SK-N-SH (cell line): ENCODE data around the gene KRT2. TPM values are rescaled to one million over a fixed set of nuclear protein-coding genes. Genes with fewer than 3 reads are reported as not detected.

ENCODE experiments used
- CTCF ChIA-PET: fragments of 300-600, 350-600 bp; formaldehyde crosslinking; extraction: SDS; loops from one replicate; lab custom pipeline; 2021; lab: Yijun Ruan, JAX
- POLR2A ChIA-PET: fragments of 350-600 bp; sonication (Branson Sonifier 250); formaldehyde crosslinking; extraction: SDS; loops from one replicate; lab custom pipeline; 2020; ENCODE audit warnings: antibody characterized with exemption, inconsistent platforms; lab: Yijun Ruan, JAX
- DNase-seq: peaks from one replicate; pipeline ENCODE4 v3.0.0; 2012
- H2AFZ ChIP-seq: fragments of 200-600 bp; sonication (generic); 2 replicates; pipeline ENCODE4 v1.8.1; 2016; ENCODE audit warnings: antibody characterized with exemption, mild to moderate bottlenecking, low read depth
- H3F3A ChIP-seq: fragments of 200-600 bp; sonication (generic); replicated peaks from 2 replicates; pipeline ENCODE3; 2016; ENCODE audit warnings: antibody characterized with exemption, mild to moderate bottlenecking; ENCODE audit not compliant: insufficient read depth
- H3K27ac ChIP-seq, 2 experiments: fragments of 200-500 bp in 1 of 2; fragments of 200-600 bp in 1 of 2; sonication (Bioruptor generic) in 1 of 2; sonication (generic), shearing (Covaris generic) in 1 of 2; 2 replicates each; pipeline versions ENCODE4 v1.5.1 to v1.6.1; 2014 to 2016; ENCODE audit warnings: low read depth in 2 of 2, inconsistent platforms in 1 of 2, low read length in 1 of 2, mild to moderate bottlenecking in 1 of 2, mixed read lengths in 1 of 2
- H3K27me3 ChIP-seq: fragments of 200-600 bp; sonication (generic), shearing (Covaris generic); 2 replicates; pipeline ENCODE4 v1.6.1; 2016; ENCODE audit warnings: mixed run types; ENCODE audit not compliant: insufficient read depth
- H3K36me3 ChIP-seq, 2 experiments: fragments of 200-500 bp in 1 of 2; fragments of 200-600 bp in 1 of 2; sonication (Bioruptor generic) in 1 of 2; sonication (generic) in 1 of 2; replicated peaks in 1 of 2; 2 replicates each; pipeline versions ENCODE3 to v1.5.1; 2014 to 2016; ENCODE audit warnings: low read length in 1 of 2, mild to moderate bottlenecking in 1 of 2; ENCODE audit not compliant: insufficient read depth in 2 of 2, control insufficient read depth in 1 of 2
- H3K4me1 ChIP-seq, 2 experiments: fragments of 200-500 bp in 1 of 2; fragments of 200-600 bp in 1 of 2; sonication (Bioruptor generic) in 1 of 2; sonication (generic), shearing (Covaris generic) in 1 of 2; 2 replicates each; pipeline versions ENCODE4 v1.5.1 to v1.6.1; 2014 to 2016; ENCODE audit warnings: low read depth in 1 of 2, low read length in 1 of 2, mixed run types in 1 of 2; ENCODE audit not compliant: insufficient read depth in 2 of 2, control insufficient read depth in 1 of 2
- H3K4me2 ChIP-seq: fragments of 200-600 bp; sonication (generic), shearing (Covaris generic); 2 replicates; pipeline ENCODE4 v1.6.1; 2017; ENCODE audit warnings: mixed run types
- H3K4me3 ChIP-seq, 2 experiments: fragments of 200-500 bp in 1 of 2; fragments of 200-600 bp in 1 of 2; sonication (Bioruptor generic) in 1 of 2; sonication (generic), shearing (Covaris generic) in 1 of 2; 2 replicates each; pipeline versions ENCODE4 v1.5.1 to v1.8.1; 2014 to 2016; ENCODE audit warnings: low read depth in 2 of 2, inconsistent platforms in 1 of 2, low read length in 1 of 2, mild to moderate bottlenecking in 1 of 2, mixed read lengths in 1 of 2, moderate library complexity in 1 of 2
- H3K79me2 ChIP-seq: fragments of 200-600 bp; sonication (generic); 2 replicates; pipeline ENCODE4 v1.8.1; 2017; ENCODE audit warnings: mild to moderate bottlenecking; ENCODE audit not compliant: insufficient read depth
- H3K9ac ChIP-seq: fragments of 200-600 bp; sonication (generic); 2 replicates; pipeline ENCODE4 v1.6.1; 2017; ENCODE audit warnings: mixed run types
- H3K9me2 ChIP-seq: fragments of 200-600 bp; sonication (generic); 2 replicates; pipeline ENCODE4 v1.6.1; 2017; ENCODE audit warnings: mixed run types
- H3K9me3 ChIP-seq: fragments of 200-600 bp; sonication (generic); 2 replicates; pipeline ENCODE4 v1.6.1; 2017; ENCODE audit warnings: mixed run types, mild to moderate bottlenecking, moderate library complexity
- H4K20me1 ChIP-seq: fragments of 200-600 bp; sonication (generic); 2 replicates; pipeline ENCODE4 v1.6.1; 2017; ENCODE audit warnings: mild to moderate bottlenecking, mixed run types; ENCODE audit not compliant: insufficient read depth
- FOXM1 ChIP-seq: IDR thresholded peaks from 2 replicates; pipeline ENCODE4 v1.4.0; 2012; ENCODE audit warnings: low read depth, mild to moderate bottlenecking
- MEF2A ChIP-seq: IDR thresholded peaks from 2 replicates; pipeline ENCODE4 v1.4.0; 2012; ENCODE audit warnings: low read depth, borderline replicate concordance
- MXI1 ChIP-seq: IDR thresholded peaks from 2 replicates; pipeline ENCODE4 v1.6.1; 2012; ENCODE audit warnings: mild to moderate bottlenecking, low read depth, low read length, improper control_type of control experiment
- RFX5 ChIP-seq: IDR thresholded peaks from 2 replicates; pipeline ENCODE4 v1.6.1; 2012; ENCODE audit warnings: mild to moderate bottlenecking, improper control_type of control experiment, low read length
- TCF12 ChIP-seq: IDR thresholded peaks from 2 replicates; pipeline ENCODE4 v1.4.0; 2012
- WGBS: methylation state at CpG from one replicate; pipeline ENCODE4 v1.1.6; 2017; ENCODE audit warnings: low lambda C conversion rate; 5-methylcytosine and 5-hydroxymethylcytosine counted together
- polyA plus RNA-seq, 3 experiments: library from polyadenylated mRNA; depleted of rRNA; stranded (reverse); fragments of >200 nt; gene quantifications; 2 replicates each; pipeline ENCODE4 v1.2.3, GENCODE V29; 2012
- TF ChIP-seq, protein P1 (sequence below): fragments of 150-350 bp; IDR thresholded peaks from 2 replicates; pipeline ENCODE4 v1.6.1; 2016; ENCODE audit warnings: mild to moderate bottlenecking, low read depth, low read length
- TF ChIP-seq, protein P2 (sequence below): IDR thresholded peaks from 2 replicates; pipeline ENCODE4 v1.4.0; 2012; ENCODE audit warnings: low read depth, borderline replicate concordance
- TF ChIP-seq, protein P3 (sequence below): fragments of 200-600 bp; sonication (generic); IDR thresholded peaks from 2 replicates; pipeline ENCODE4 v1.6.1; 2017; ENCODE audit warnings: antibody characterized with exemption, mild to moderate bottlenecking, moderate library complexity

The KRT2 gene
- polyA plus RNA-seq, 1 of the 3 experiments (the other 2 are of a cell fraction), result not detected

DNA sequence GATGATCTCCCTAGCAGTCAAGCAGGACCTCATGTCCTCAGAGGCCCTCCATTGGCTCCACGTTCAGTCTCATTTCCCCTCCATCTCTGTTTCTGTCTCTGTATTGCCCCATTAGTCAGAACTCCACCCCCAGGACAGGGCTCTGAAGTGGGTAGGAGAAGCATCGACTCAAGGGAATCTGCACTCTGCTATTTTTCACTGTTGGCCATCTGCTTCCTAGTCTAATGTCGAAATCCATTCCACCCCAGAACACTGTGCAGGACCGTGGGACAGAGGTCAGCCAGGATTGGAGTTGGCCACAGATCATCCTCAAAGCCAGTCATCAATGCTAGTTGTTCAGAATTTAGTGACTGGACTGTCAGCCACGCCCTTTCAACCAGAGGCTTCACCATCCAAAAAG lies 41.2 kb upstream of the KRT2 start:
- no peaks in the 10 kb centered on the region for H4K20me1 ChIP-seq
- H3K27ac ChIP-seq, result no peak overlapping the region
- no peaks in the 10 kb centered on the region for H3K9me3 ChIP-seq
- H3K4me2 ChIP-seq, result no peak overlapping the region
- CTCF ChIA-PET, result interaction anchor here (1.4 to 1.5 kb wide), 3 partner anchors 17 to 1706 kb away, joined by 3 to 8 read pairs (median 4); no protein-coding TSS in a partner anchor
- no peaks in the 10 kb centered on the region for H3K79me2 ChIP-seq
- H3K4me3 ChIP-seq, result no peak overlapping the region
- no peak for DNase-seq
- POLR2A ChIA-PET, result no interaction called here
- no peaks in the 10 kb centered on the region for H3K36me3 ChIP-seq
- 22% methylated on average over 5 of the region's 5 CpGs for WGBS
- peaks cover 0 to 13% of the 10 kb centered on the region in 2 experiments; a peak in 1 of 4 replicates for H3K4me1 ChIP-seq
- TF ChIP-seq, protein P1, sequence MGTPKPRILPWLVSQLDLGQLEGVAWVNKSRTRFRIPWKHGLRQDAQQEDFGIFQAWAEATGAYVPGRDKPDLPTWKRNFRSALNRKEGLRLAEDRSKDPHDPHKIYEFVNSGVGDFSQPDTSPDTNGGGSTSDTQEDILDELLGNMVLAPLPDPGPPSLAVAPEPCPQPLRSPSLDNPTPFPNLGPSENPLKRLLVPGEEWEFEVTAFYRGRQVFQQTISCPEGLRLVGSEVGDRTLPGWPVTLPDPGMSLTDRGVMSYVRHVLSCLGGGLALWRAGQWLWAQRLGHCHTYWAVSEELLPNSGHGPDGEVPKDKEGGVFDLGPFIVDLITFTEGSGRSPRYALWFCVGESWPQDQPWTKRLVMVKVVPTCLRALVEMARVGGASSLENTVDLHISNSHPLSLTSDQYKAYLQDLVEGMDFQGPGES, result no peak
- TF ChIP-seq MXI1, result no peak
- H3F3A ChIP-seq, result no peaks in the 10 kb centered on the region
- H3K9me2 ChIP-seq, result no peaks in the 10 kb centered on the region
- no peak overlapping the region for H2AFZ ChIP-seq
- H3K27me3 ChIP-seq, result peaks cover 50% of the 10 kb centered on the region; the same call in 1 of the 2 replicates
- H3K9ac ChIP-seq, result no peak overlapping the region

DNA sequence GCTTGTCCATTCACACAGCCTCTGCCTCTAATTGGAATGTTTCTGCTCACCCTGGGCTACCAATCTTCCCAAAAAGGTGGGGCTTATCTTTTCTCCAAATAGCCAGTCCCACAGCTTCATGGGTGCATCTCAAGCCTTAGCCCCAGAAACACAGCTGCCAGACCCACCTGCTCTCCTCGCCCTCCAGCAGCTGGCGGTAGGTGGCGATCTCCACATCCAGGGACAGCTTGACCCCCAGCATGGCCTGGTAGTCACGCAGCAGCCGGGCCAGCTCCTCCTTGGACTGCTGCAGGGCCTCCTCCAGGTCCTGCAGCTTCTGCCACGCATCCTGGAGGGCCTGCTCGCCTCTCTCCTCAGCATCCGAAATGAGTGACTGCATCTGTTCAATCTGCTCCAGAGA lies 40.2 kb upstream of the KRT2 start:
- 57% methylated on average over 3 of the region's 8 CpGs for WGBS
- ChIA-PET CTCF (interaction anchor here (1.4 to 1.5 kb wide), 3 partner anchors 16 to 1707 kb away, joined by 3 to 8 read pairs (median 4); no protein-coding TSS in a partner anchor), POLR2A (no interaction called here)
- no peak overlapping the region for H3K27ac ChIP-seq
- no peak overlapping the region for H3K4me2 ChIP-seq
- no peak overlapping the region for H2AFZ ChIP-seq
- H4K20me1 ChIP-seq, result no peaks in the 10 kb centered on the region
- TF ChIP-seq, protein P2, sequence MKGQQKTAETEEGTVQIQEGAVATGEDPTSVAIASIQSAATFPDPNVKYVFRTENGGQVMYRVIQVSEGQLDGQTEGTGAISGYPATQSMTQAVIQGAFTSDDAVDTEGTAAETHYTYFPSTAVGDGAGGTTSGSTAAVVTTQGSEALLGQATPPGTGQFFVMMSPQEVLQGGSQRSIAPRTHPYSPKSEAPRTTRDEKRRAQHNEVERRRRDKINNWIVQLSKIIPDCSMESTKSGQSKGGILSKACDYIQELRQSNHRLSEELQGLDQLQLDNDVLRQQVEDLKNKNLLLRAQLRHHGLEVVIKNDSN, result no peak
- no peak for TF ChIP-seq TCF12
- TF ChIP-seq, protein P3, sequence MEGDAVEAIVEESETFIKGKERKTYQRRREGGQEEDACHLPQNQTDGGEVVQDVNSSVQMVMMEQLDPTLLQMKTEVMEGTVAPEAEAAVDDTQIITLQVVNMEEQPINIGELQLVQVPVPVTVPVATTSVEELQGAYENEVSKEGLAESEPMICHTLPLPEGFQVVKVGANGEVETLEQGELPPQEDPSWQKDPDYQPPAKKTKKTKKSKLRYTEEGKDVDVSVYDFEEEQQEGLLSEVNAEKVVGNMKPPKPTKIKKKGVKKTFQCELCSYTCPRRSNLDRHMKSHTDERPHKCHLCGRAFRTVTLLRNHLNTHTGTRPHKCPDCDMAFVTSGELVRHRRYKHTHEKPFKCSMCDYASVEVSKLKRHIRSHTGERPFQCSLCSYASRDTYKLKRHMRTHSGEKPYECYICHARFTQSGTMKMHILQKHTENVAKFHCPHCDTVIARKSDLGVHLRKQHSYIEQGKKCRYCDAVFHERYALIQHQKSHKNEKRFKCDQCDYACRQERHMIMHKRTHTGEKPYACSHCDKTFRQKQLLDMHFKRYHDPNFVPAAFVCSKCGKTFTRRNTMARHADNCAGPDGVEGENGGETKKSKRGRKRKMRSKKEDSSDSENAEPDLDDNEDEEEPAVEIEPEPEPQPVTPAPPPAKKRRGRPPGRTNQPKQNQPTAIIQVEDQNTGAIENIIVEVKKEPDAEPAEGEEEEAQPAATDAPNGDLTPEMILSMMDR, result peak; percentile 22; the same call in 1 of the 2 replicates
- no peak for TF ChIP-seq MEF2A
- TF ChIP-seq FOXM1, result no peak
- TF ChIP-seq RFX5, result no peak
- no peaks in the 10 kb centered on the region for H3K36me3 ChIP-seq
- no peaks in the 10 kb centered on the region for H3F3A ChIP-seq
- H3K79me2 ChIP-seq, result no peaks in the 10 kb centered on the region
- no peaks in the 10 kb centered on the region for H3K9me3 ChIP-seq
- peaks cover 0 to 13% of the 10 kb centered on the region in 2 experiments; a peak in 1 of 4 replicates for H3K4me1 ChIP-seq
- peak; percentile 34 for DNase-seq
- H3K9ac ChIP-seq, result no peak overlapping the region
- H3K9me2 ChIP-seq, result no peaks in the 10 kb centered on the region
- H3K27me3 ChIP-seq, result peaks cover 40% of the 10 kb centered on the region; the same call in 1 of the 2 replicates
- no peak overlapping the region for H3K4me3 ChIP-seq
